Measurements from ENCODE around the gene NBPF1.
"Not testable (repeated sequence)": the region's sequence is repeated elsewhere in the genome, so short reads cannot be mapped to it uniquely, and the experiment has no call there.

NBPF1 gene

GRCh38 chr1:16646061-16646664, 32.8 kb upstream of the NBPF1 start:
- not testable (repeated sequence) for H3K9ac ChIP-seq (ENCODE audit: low read length); H3K36me3 ChIP-seq (ENCODE audit: control insufficient read depth, insufficient read depth, low read length); H3K9me3 ChIP-seq (ENCODE audit: control insufficient read depth, low read length); H3K27me3 ChIP-seq (ENCODE audit: control insufficient read depth, insufficient read depth, low read length); H3K4me3 ChIP-seq (ENCODE audit: low read length)
- peaks cover 24% of the 10 kb centered on the region for H3K4me1 ChIP-seq (ENCODE audit: control insufficient read depth, insufficient read depth, low read length)

- peaks cover 24% of the 10 kb centered on the region for H3K4me1 ChIP-seq (ENCODE audit: control insufficient read depth, insufficient read depth, low read length)
- not testable (repeated sequence) for H3K27me3 ChIP-seq (ENCODE audit: control insufficient read depth, insufficient read depth, low read length); H3K9me3 ChIP-seq (ENCODE audit: control insufficient read depth, low read length); H3K36me3 ChIP-seq (ENCODE audit: control insufficient read depth, insufficient read depth, low read length)
- H3K4me3 ChIP-seq (ENCODE audit: low read length): peak overlapping the region; percentile 98
- H3K9ac ChIP-seq (ENCODE audit: low read length): peak overlapping the region; percentile 98
Measured at GRCh38 chr1:16645271-16646060, 32.1 kb upstream of the NBPF1 start.

- H3K4me3 ChIP-seq (ENCODE audit: low read length): peak overlapping the region; percentile 98
- H3K9ac ChIP-seq (ENCODE audit: low read length): peak overlapping the region; percentile 98
- not testable (repeated sequence) for H3K36me3 ChIP-seq (ENCODE audit: control insufficient read depth, insufficient read depth, low read length); H3K9me3 ChIP-seq (ENCODE audit: control insufficient read depth, low read length); H3K27me3 ChIP-seq (ENCODE audit: control insufficient read depth, insufficient read depth, low read length)
- peaks cover 24% of the 10 kb centered on the region for H3K4me1 ChIP-seq (ENCODE audit: control insufficient read depth, insufficient read depth, low read length)
Measured at GRCh38 chr1:16644482-16645270, 31.3 kb upstream of the NBPF1 start.

- peaks cover 24% of the 10 kb centered on the region for H3K4me1 ChIP-seq (ENCODE audit: control insufficient read depth, insufficient read depth, low read length)
- no peaks in the 10 kb centered on the region for H3K36me3 ChIP-seq (ENCODE audit: control insufficient read depth, insufficient read depth, low read length)
- peak overlapping the region; percentile 98 for H3K4me3 ChIP-seq (ENCODE audit: low read length)
- no peaks in the 10 kb centered on the region for H3K27me3 ChIP-seq (ENCODE audit: control insufficient read depth, insufficient read depth, low read length)
- no peaks in the 10 kb centered on the region for H3K9me3 ChIP-seq (ENCODE audit: control insufficient read depth, low read length)
- H3K9ac ChIP-seq (ENCODE audit: low read length): peak overlapping the region; percentile 98
Measured at GRCh38 chr1:16644193-16644481, 30.8 kb upstream of the NBPF1 start.

GRCh38 chr1:16643476-16644192, 30.3 kb upstream of the NBPF1 start:
- not testable (repeated sequence) for H3K9me3 ChIP-seq (ENCODE audit: control insufficient read depth, low read length); H3K27me3 ChIP-seq (ENCODE audit: control insufficient read depth, insufficient read depth, low read length); H3K36me3 ChIP-seq (ENCODE audit: control insufficient read depth, insufficient read depth, low read length)
- H3K4me1 ChIP-seq (ENCODE audit: control insufficient read depth, insufficient read depth, low read length): peaks cover 24% of the 10 kb centered on the region
- H3K9ac ChIP-seq (ENCODE audit: low read length): peak overlapping the region; percentile 98
- H3K4me3 ChIP-seq (ENCODE audit: low read length): peak overlapping the region; percentile 98

GRCh38 chr1:16643001-16643411, 29.6 kb upstream of the NBPF1 start:
- H3K27me3 ChIP-seq (ENCODE audit: control insufficient read depth, insufficient read depth, low read length); H3K36me3 ChIP-seq (ENCODE audit: control insufficient read depth, insufficient read depth, low read length); H3K9me3 ChIP-seq (ENCODE audit: control insufficient read depth, low read length); H3K4me3 ChIP-seq (ENCODE audit: low read length): not testable (repeated sequence)
- Histone ChIP-seq H3K9ac (ENCODE audit: low read length) (peak overlapping the region; percentile 98), H3K4me1 (ENCODE audit: control insufficient read depth, insufficient read depth, low read length) (peaks cover 24% of the 10 kb centered on the region)

- not testable (repeated sequence) for H3K36me3 ChIP-seq (ENCODE audit: control insufficient read depth, insufficient read depth, low read length)
Measured at GRCh38 chr1:16642025-16642966, 28.9 kb upstream of the NBPF1 start.

GRCh38 chr1:16641159-16641975, 28.0 kb upstream of the NBPF1 start:
- not testable (repeated sequence) for H3K9ac ChIP-seq (ENCODE audit: low read length); H3K27me3 ChIP-seq (ENCODE audit: control insufficient read depth, insufficient read depth, low read length); H3K36me3 ChIP-seq (ENCODE audit: control insufficient read depth, insufficient read depth, low read length); H3K9me3 ChIP-seq (ENCODE audit: control insufficient read depth, low read length); H3K4me3 ChIP-seq (ENCODE audit: low read length)
- peaks cover 24% of the 10 kb centered on the region for H3K4me1 ChIP-seq (ENCODE audit: control insufficient read depth, insufficient read depth, low read length)

More at GRCh38 chr1:16642025-16642966, 28.9 kb upstream of the NBPF1 start:
- H3K27me3 ChIP-seq (ENCODE audit: control insufficient read depth, insufficient read depth, low read length); H3K9me3 ChIP-seq (ENCODE audit: control insufficient read depth, low read length); H3K4me3 ChIP-seq (ENCODE audit: low read length): not testable (repeated sequence)
- peak overlapping the region; percentile 98 for H3K9ac ChIP-seq (ENCODE audit: low read length)
- peaks cover 24% of the 10 kb centered on the region for H3K4me1 ChIP-seq (ENCODE audit: control insufficient read depth, insufficient read depth, low read length)

- not testable (repeated sequence) for H3K9me3 ChIP-seq (ENCODE audit: control insufficient read depth, low read length); H3K36me3 ChIP-seq (ENCODE audit: control insufficient read depth, insufficient read depth, low read length); H3K4me3 ChIP-seq (ENCODE audit: low read length); H3K27me3 ChIP-seq (ENCODE audit: control insufficient read depth, insufficient read depth, low read length); H3K9ac ChIP-seq (ENCODE audit: low read length)
- peaks cover 15% of the 10 kb centered on the region for H3K4me1 ChIP-seq (ENCODE audit: control insufficient read depth, insufficient read depth, low read length)
Measured at GRCh38 chr1:16639091-16640031, 26.0 kb upstream of the NBPF1 start.

Measured in mucosa of stomach (tissue), 1 donor.